ENCODE data around the gene DLL1.

- TF ChIP-seq CTCF (IDR thresholded peaks at IDR 0.05; ENCODE audit: low read length) (no peak), EZH2 (optimal IDR thresholded peaks at IDR 0.05; ENCODE audit: low read depth, low read length) (no peak)
These were observed 42.6 kb downstream of the DLL1 start for GRCh38 chr6:170248111-170248805.

Data from MM.1S (cell line).